ENCODE measurements around the gene CSPG4. TPM values are rescaled to one million over a fixed set of nuclear protein-coding genes. Genes with fewer than 3 reads are reported as not detected.
A peak's percentile ranks its signal among the peaks of the same experiment; 100 is the strongest.

CSPG4 gene
- total and polyA plus RNA-seq, 9 of the 15 experiments (the other 6 are each of a cell fraction or from before 2014, with no cell fraction given), result under 0.01 to 0.07 (median 0.04) TPM; not detected in 5

DNA sequence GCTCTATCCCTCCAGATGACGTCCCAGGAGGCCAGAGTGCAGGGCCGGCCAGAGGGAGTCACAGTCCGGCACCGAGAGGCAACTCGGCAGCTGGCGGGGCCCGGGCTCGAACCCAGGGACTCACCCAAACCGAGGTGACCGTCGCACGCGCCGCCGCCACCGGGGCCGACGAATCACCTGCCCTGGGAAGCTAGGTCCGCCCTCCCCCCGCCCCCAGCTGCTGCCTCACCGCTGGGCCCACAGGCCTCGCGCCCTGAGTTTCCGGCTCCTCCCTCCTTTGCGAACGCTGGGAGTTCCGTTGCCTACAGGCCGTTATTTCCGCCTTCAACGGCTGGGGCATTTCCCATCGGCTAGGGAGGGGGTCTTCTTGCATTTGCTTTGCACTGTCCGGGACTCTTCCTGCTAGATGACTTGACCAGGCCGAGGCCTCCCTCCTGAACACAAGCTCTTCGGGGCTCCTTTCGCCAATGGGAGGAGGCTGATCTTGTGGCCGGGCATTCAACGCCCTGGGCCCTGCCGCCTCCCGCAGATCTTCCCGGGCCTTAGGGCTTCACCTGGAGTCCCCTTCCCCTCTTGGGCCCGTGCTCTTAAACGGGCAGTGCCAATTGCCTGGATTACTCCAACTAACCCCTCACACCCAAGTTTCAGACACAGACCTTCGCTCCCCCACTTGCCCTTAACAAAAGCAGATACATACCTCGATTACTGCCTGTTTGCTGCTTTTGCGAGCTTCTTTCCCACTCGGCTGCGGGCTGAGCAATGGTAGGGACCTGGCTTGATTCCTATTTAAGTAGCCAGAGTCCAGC is 86.9 kb downstream of the CSPG4 start, which contains the start of gene SNUPN (continued):
- TF ChIP-seq, protein P1, sequence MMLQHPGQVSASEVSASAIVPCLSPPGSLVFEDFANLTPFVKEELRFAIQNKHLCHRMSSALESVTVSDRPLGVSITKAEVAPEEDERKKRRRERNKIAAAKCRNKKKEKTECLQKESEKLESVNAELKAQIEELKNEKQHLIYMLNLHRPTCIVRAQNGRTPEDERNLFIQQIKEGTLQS (IDR thresholded peaks at IDR 0.05), result no peak; the same call in 1 of the 2 replicates
- TF ChIP-seq, protein P1 (CRISPR knock-in tag; conservative IDR thresholded peaks at IDR 0.05), result no peak
- TF ChIP-seq POLR2AphosphoS5 (IDR thresholded peaks at IDR 0.05; ENCODE audit: control insufficient read depth, insufficient read depth, low read depth, low read length), result peak; percentile 62; the same call in 1 of the 2 replicates
- TF ChIP-seq FOXA1 (IDR thresholded peaks at IDR 0.05; ENCODE audit: borderline replicate concordance), result no peak
- TF ChIP-seq, protein P2, sequence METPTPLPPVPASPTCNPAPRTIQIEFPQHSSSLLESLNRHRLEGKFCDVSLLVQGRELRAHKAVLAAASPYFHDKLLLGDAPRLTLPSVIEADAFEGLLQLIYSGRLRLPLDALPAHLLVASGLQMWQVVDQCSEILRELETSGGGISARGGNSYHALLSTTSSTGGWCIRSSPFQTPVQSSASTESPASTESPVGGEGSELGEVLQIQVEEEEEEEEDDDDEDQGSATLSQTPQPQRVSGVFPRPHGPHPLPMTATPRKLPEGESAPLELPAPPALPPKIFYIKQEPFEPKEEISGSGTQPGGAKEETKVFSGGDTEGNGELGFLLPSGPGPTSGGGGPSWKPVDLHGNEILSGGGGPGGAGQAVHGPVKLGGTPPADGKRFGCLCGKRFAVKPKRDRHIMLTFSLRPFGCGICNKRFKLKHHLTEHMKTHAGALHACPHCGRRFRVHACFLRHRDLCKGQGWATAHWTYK (CRISPR knock-in tag; IDR thresholded peaks at IDR 0.05), result peak; percentile 75
- peak; percentile 95 for TF ChIP-seq ETV5 (CRISPR knock-in tag; IDR thresholded peaks at IDR 0.05; ENCODE audit: low read depth)
- peak; percentile 52 to 74; a peak in 2 of 4 replicates for TF ChIP-seq FOXK2 (conservative IDR thresholded peaks at IDR 0.05 in 1 of 2, IDR thresholded peaks at IDR 0.05 in 1 of 2; ENCODE audit: low read depth in 2 of 2)
- peak; percentile 54 for TF ChIP-seq E2F8 (IDR thresholded peaks at IDR 0.05; ENCODE audit: low read depth, partially characterized antibody)
- TF ChIP-seq PURB (CRISPR knock-in tag; IDR thresholded peaks at IDR 0.05; ENCODE audit: low read depth), result no peak
- TF ChIP-seq, protein P3, sequence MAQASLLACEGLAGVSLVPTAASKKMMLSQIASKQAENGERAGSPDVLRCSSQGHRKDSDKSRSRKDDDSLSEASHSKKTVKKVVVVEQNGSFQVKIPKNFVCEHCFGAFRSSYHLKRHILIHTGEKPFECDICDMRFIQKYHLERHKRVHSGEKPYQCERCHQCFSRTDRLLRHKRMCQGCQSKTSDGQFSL (CRISPR knock-in tag; IDR thresholded peaks at IDR 0.05), result peak; percentile 24; the same call in 1 of the 2 replicates
- TF ChIP-seq, protein P3 (tag; IDR thresholded peaks at IDR 0.05), result 0 out of 4 replicates have a peak, but pooled peaks of 1 of the 2 experiments have one; percentile 39
- TF ChIP-seq ZNF583 (CRISPR knock-in tag; IDR thresholded peaks at IDR 0.05), result 0 out of 2 replicates have a peak, but pooled peaks have one; percentile 53
- TF ChIP-seq ZNF239 (CRISPR knock-in tag; IDR thresholded peaks at IDR 0.05), result no peak
- TF ChIP-seq LARP7 (IDR thresholded peaks at IDR 0.05), result peak; percentile 39; the same call in 1 of the 2 replicates
- TF ChIP-seq TCF3 (CRISPR knock-in tag; IDR thresholded peaks at IDR 0.05), result peak; percentile 32; the same call in 1 of the 2 replicates
- TF ChIP-seq PHF8 (IDR thresholded peaks at IDR 0.05; ENCODE audit: borderline replicate concordance, low read length), result peak; percentile 83
